K562 (cell line): ENCODE results near the gene TINAGL1. TPM values are rescaled to one million over a fixed set of nuclear protein-coding genes. Genes with fewer than 3 reads are reported as not detected.

Experiments
- ATAC-seq: fragments of 200-7000 bp; cut with Tn5 transposase; 3 replicates; pipeline ENCODE4 v1.9.1; 2020; ENCODE audit warnings: moderate library complexity
- BruUV-seq: library from RNA; stranded (reverse); fragments of 400-500 nt; replicated peaks from 2 replicates; lab custom pipeline; 2021; lab: Mats Ljungman, UMichigan
- CTCF ChIA-PET: fragments of 300-600 bp; formaldehyde crosslinking; extraction: SDS; loops from one replicate; lab custom pipeline; 2021; ENCODE audit warnings: low intra/inter-chr PET ratio; lab: Yijun Ruan, JAX
- POLR2A ChIA-PET: fragments of 300-600, 350-650 bp; sonication (Branson Sonifier 250); formaldehyde crosslinking; extraction: SDS; loops from one replicate; lab custom pipeline; 2021; ENCODE audit warnings: antibody characterized with exemption, inconsistent platforms; lab: Yijun Ruan, JAX
- DNase-seq, 4 experiments: peaks; one replicate each; pipeline versions ENCODE4 v3.0.0 to v3.0.0-alpha.2; 2011 to 2018; ENCODE audit warnings: low spot score in 3 of 4, mixed read lengths in 3 of 4; ENCODE audit errors: extremely low read depth in 1 of 4
- FAIRE-seq: peaks from 2 replicates; lab custom pipeline; 2011; peaks lifted over from hg19 to GRCh38; lab: Jason Lieb, UNC
- H2AFZ ChIP-seq: 2 replicates; pipeline ENCODE4 v1.6.0; 2011; ENCODE audit warnings: low read depth, low read length, control low read depth, inconsistent platforms
- H3K27ac ChIP-seq: fragments of 200-600 bp; 3 replicates; pipeline ENCODE4 v1.8.0; 2011; ENCODE audit warnings: low read depth, mild to moderate bottlenecking, control low read depth, inconsistent platforms, low read length, moderate library complexity, mixed read lengths; ENCODE audit errors: extremely low read depth
- H3K27me3 ChIP-seq, 2 experiments: fragments of 300-600 bp in 1 of 2; 2 replicates in 1 of 2; 3 replicates in 1 of 2; pipeline versions ENCODE4 v1.6.0 to v1.8.0; 2011; ENCODE audit warnings: inconsistent platforms in 2 of 2, low read length in 2 of 2, mild to moderate bottlenecking in 1 of 2, mixed read lengths in 1 of 2, moderate library complexity in 1 of 2; ENCODE audit not compliant: control insufficient read depth in 2 of 2, insufficient read depth in 2 of 2
- H3K36me3 ChIP-seq: fragments of 300-600 bp; 3 replicates; pipeline ENCODE4 v1.8.0; 2011; ENCODE audit warnings: mild to moderate bottlenecking, low read length, inconsistent platforms; ENCODE audit not compliant: control insufficient read depth, insufficient read depth
- H3K4me1 ChIP-seq, 2 experiments: fragments of 200-600 bp in 1 of 2; replicated peaks in 1 of 2; 2 replicates in 1 of 2; 3 replicates in 1 of 2; pipeline versions ENCODE4 v1.5.1 to v1.8.0; 2011; ENCODE audit warnings: inconsistent platforms in 2 of 2, low read length in 2 of 2, mild to moderate bottlenecking in 1 of 2, mixed read lengths in 1 of 2, moderate library complexity in 1 of 2; ENCODE audit not compliant: control insufficient read depth in 2 of 2, insufficient read depth in 2 of 2
- H3K4me2 ChIP-seq: 2 replicates; pipeline ENCODE4 v1.6.1; 2011; ENCODE audit warnings: low read length, control low read depth, inconsistent platforms, mixed read lengths; ENCODE audit not compliant: insufficient read depth
- H3K4me3 ChIP-seq: fragments of 200-600 bp; sonication (generic), shearing (Covaris generic); 2 replicates; pipeline ENCODE4 v1.5.1; 2016; ENCODE audit warnings: control low read depth, inconsistent platforms
- H3K79me2 ChIP-seq: fragments of 200-600 bp; 3 replicates; pipeline ENCODE4 v1.8.0; 2011; ENCODE audit warnings: low read length, inconsistent platforms; ENCODE audit not compliant: control insufficient read depth, insufficient read depth
- H3K9ac ChIP-seq, 2 experiments: 2 replicates each; pipeline versions ENCODE4 v1.6.0 to v1.6.1; 2011; ENCODE audit warnings: low read depth in 2 of 2, low read length in 2 of 2, control low read depth in 1 of 2, inconsistent platforms in 1 of 2, mild to moderate bottlenecking in 1 of 2, mixed read lengths in 1 of 2; ENCODE audit not compliant: insufficient read depth in 1 of 2
- H3K9me1 ChIP-seq: one replicate; pipeline ENCODE4 v1.6.0; 2011; ENCODE audit warnings: inconsistent platforms, mild to moderate bottlenecking, low read length, moderate library complexity; ENCODE audit not compliant: control insufficient read depth, insufficient read depth
- H3K9me3 ChIP-seq: replicated peaks from 2 replicates; pipeline ENCODE4 v1.5.1; 2011; ENCODE audit warnings: low read depth, low read length, inconsistent platforms; ENCODE audit not compliant: control insufficient read depth, insufficient read depth
- H4K20me1 ChIP-seq: replicated peaks from 2 replicates; pipeline ENCODE4 v1.6.1; 2011; ENCODE audit warnings: low read length, inconsistent platforms, mixed read lengths; ENCODE audit not compliant: control insufficient read depth, insufficient read depth
- BRD4 ChIP-seq: fragments of 200-600 bp; sonication (generic); IDR thresholded peaks from 2 replicates; pipeline ENCODE4 v1.6.1; 2017; ENCODE audit warnings: inconsistent platforms
- EGR1 ChIP-seq: fragments of 450-650 bp; conservative IDR thresholded peaks from 2 replicates; pipeline ENCODE4 v1.6.1; 2017; ENCODE audit warnings: mild to moderate bottlenecking
- HDAC1 ChIP-seq, 2 experiments: fragments of 450-650 bp; IDR thresholded peaks; 2 replicates each; pipeline ENCODE4 v1.6.1; 2016 to 2017; ENCODE audit warnings: inconsistent platforms in 1 of 2, mild to moderate bottlenecking in 1 of 2, moderate library complexity in 1 of 2
- POLR2G ChIP-seq: fragments of 200-400 bp; formaldehyde crosslinking; IDR thresholded peaks from 2 replicates; pipeline ENCODE4 v1.6.1; 2017; ENCODE audit warnings: low read depth, mild to moderate bottlenecking, antibody characterized with exemption, low read length, moderate library complexity
- SMARCC2 ChIP-seq: fragments of 450-650 bp; IDR thresholded peaks from 2 replicates; pipeline ENCODE4 v1.6.1; 2017; ENCODE audit warnings: antibody characterized with exemption, moderate library complexity, mild to moderate bottlenecking, low read depth
- SP1 ChIP-seq: sonication (generic); formaldehyde crosslinking; IDR thresholded peaks from 2 replicates; pipeline ENCODE4 v1.8.1; 2022; ENCODE audit warnings: mild to moderate bottlenecking, missing genetic modification reagents
- WHSC1 ChIP-seq: IDR thresholded peaks from one replicate; pipeline ENCODE4 v1.6.1; 2012; ENCODE audit warnings: low read length, control low read depth, inconsistent platforms
- ZNF212 ChIP-seq: fragments of 450-650 bp; formaldehyde crosslinking; IDR thresholded peaks from 2 replicates; pipeline ENCODE4 v1.4.0; 2020; ENCODE audit warnings: mild to moderate bottlenecking
- ZNF511 ChIP-seq: sonication (generic); formaldehyde crosslinking; IDR thresholded peaks from 2 replicates; pipeline ENCODE4 v1.8.0; 2022; ENCODE audit warnings: mild to moderate bottlenecking, missing genetic modification reagents
- WGBS: fragments of 100-300 bp; shearing (Covaris generic); methylation state at CpG from one replicate; pipeline ENCODE4 v1.1.6; 2016; ENCODE audit warnings: low coverage, mixed read lengths; ENCODE audit not compliant: insufficient coverage; ENCODE audit errors: missing lambda C conversion rate; 5-methylcytosine and 5-hydroxymethylcytosine counted together
- in situ Hi-C: fragments of 300-500 bp; cut with MboI; formaldehyde crosslinking; loops from 4 replicates; pipeline ENCODE4 v1.15.0; 2018; ENCODE audit warnings: inconsistent platforms, mixed read lengths
- intact Hi-C: fragments of 100-400 bp; cut with micrococcal nuclease; formaldehyde crosslinking; loops from 2 replicates; pipeline ENCODE4 v1.14.2; 2022
- polyA plus RNA-seq, 8 experiments: library from polyadenylated mRNA; depleted of rRNA in 4 of 8; stranded (reverse) in 5 of 8; unstranded in 3 of 8; fragments of >200 nt; fragmentation: Nextera tagmentation in 2 of 8; fragmentation: Illumina TruSeq in 1 of 8; extraction: Ambion mirVana in 2 of 8; extraction: Trizol in 1 of 8; gene quantifications; 2 replicates each; pipeline versions ENCODE4 v1.2.1 to v1.2.3, GENCODE V29; 2011 to 2014; ENCODE audit warnings: inconsistent platforms in 1 of 8, missing spikeins in 1 of 8
- total RNA-seq, 7 experiments: library from RNA; depleted of rRNA in 6 of 7; stranded (reverse); fragments of >200 nt in 6 of 7; fragmentation: Illumina TruSeq in 2 of 7; extraction: Trizol in 2 of 7; gene quantifications; 2 replicates each; pipeline versions ENCODE4 v1.2.1 to v1.2.3, GENCODE V29; 2011 to 2021; ENCODE audit warnings: low replicate concordance in 1 of 7
- TF ChIP-seq, protein P1 (sequence below): fragments of 200-800 bp; sonication (Bioruptor generic); IDR thresholded peaks from 2 replicates; pipeline ENCODE4 v1.6.1; 2016; ENCODE audit warnings: missing genetic modification characterization, missing compliant biosample characterization
- TF ChIP-seq, protein P2 (sequence below): fragments of 450-650 bp; formaldehyde crosslinking; IDR thresholded peaks from 2 replicates; pipeline ENCODE4 v1.4.0; 2020; ENCODE audit warnings: mild to moderate bottlenecking, mixed read lengths

Gene TINAGL1
- total and polyA plus RNA-seq, 9 of the 15 experiments (the other 6 are each of a cell fraction or from before 2014, with no cell fraction given), result 0.04 to 1.2 (median 0.07) TPM; not detected in 4

DNA sequence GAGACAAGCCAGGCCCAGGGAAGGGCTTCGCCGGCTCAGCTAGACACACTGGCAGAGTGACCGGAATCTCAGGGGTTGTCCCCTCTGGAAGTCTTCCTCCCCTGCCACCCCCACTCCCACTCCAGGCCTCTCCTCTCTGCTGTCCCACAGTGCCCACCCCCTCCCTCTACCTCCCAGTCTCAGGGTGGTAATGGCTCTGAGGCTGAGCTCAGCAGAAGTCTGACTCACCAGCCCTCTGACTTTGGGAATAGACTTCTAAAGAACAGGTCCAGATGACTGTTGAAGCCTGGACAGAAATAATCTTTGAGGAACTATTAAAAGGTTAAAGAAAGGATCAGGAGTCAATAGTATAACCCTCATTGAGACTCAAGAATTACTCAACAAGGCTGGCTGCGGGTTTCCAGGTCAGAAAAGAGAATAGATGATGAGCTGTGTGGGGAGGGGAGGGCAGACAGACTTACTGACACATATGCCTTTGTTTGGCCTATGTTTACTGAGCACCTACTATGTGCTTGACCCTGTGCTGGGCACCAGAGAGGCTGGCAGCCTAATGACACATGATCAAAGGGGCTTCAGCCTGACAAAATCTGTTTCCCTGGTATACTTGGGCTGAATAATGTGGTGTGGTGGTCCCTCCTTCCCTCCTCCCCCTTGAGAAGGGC lies 49.4 kb downstream of the TINAGL1 start (continued):
- TF ChIP-seq ZNF511 (CRISPR knock-in tag), result no peak
- no peak for TF ChIP-seq SMARCC2
- no peak for TF ChIP-seq WHSC1
- no peak for TF ChIP-seq SP1 (CRISPR knock-in tag)

DNA sequence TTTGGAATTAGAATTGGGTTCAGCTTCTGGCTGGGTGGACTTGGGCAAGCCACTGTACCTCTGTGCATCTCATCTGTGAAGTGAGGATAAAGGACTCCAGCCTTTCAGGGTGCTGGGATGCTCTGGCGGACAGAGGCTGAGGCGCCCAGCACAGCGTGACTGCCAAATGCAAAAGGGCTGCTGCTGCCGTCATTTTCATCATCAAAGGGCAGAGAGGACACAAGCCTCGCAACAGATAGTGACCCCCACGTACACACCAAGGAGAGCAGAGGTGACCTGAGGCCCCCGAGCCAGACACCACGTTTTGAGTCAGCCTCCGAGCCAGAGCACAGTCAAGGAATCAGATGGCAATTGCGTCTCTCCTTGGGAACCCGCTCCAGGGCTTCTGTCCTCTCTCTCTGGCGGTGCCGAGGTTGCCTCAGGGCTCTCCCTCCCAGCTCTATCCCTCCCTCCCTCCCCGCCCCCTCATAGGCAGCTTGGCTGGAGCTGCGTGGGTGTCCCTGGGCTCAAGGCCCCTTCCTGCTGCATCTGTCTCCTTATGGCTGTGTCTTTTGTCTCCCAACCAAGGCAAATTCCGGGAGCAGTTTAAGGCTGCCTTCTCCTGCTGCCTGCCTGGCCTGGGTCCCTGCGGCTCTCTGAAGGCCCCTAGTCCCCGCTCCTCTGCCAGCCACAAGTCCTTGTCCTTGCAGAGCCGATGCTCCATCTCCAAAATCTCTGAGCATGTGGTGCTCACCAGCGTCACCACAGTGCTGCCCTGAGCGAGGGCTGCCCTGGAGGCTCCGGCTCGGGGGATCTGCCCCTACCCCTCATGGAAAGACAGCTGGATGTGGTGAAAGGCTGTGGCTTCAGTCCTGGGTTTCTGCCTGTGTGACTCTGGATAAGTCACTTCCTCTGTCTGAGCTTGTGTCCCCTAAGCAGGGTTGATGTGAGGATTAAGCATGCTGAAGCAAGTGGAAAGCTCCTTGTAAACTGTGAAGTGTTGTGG lies 50.2 kb downstream of the TINAGL1 start:
- no peak overlapping the region for H2AFZ ChIP-seq
- in situ Hi-C loops (no loop called here), intact Hi-C loops (no loop called here)
- no peaks in the 10 kb centered on the region for H3K79me2 ChIP-seq
- FAIRE-seq, result peak; percentile 23
- peak overlapping the region in 1 of 2 experiments; percentile 11; a peak in 1 of 4 replicates for H3K9ac ChIP-seq
- no TSS peak for BruUV-seq
- POLR2A ChIA-PET, result interaction anchor here (0.6 to 6.4 kb wide), 3 partner anchors 12 to 51 kb away, joined by 3 to 47 read pairs (median 4); partner anchors contain the start of gene PEF1
- H3K36me3 ChIP-seq, result peaks cover 34% of the 10 kb centered on the region; the same call in 2 of the 3 replicates
- H3K9me1 ChIP-seq, result no peaks in the 10 kb centered on the region
- peak; percentile 37 for ATAC-seq
- peaks cover 0 to 15% of the 10 kb centered on the region in 2 experiments; a peak in 3 of 5 replicates for H3K4me1 ChIP-seq
- no peaks in the 10 kb centered on the region for H3K27me3 ChIP-seq
- H3K27ac ChIP-seq, result no peak overlapping the region
- H3K4me3 ChIP-seq, result no peak overlapping the region
- no peaks in the 10 kb centered on the region for H3K9me3 ChIP-seq
- CTCF ChIA-PET, result no interaction called here
- no peak overlapping the region for H3K4me2 ChIP-seq
- DNase-seq, result peak in 3 of 4 experiments; percentile 32 to 46 (median 46)
- 53% methylated on average over 20 of the region's 23 CpGs for WGBS
- H4K20me1 ChIP-seq, result peaks cover 6% of the 10 kb centered on the region; the same call in 1 of the 2 replicates
- TF ChIP-seq, protein P1, sequence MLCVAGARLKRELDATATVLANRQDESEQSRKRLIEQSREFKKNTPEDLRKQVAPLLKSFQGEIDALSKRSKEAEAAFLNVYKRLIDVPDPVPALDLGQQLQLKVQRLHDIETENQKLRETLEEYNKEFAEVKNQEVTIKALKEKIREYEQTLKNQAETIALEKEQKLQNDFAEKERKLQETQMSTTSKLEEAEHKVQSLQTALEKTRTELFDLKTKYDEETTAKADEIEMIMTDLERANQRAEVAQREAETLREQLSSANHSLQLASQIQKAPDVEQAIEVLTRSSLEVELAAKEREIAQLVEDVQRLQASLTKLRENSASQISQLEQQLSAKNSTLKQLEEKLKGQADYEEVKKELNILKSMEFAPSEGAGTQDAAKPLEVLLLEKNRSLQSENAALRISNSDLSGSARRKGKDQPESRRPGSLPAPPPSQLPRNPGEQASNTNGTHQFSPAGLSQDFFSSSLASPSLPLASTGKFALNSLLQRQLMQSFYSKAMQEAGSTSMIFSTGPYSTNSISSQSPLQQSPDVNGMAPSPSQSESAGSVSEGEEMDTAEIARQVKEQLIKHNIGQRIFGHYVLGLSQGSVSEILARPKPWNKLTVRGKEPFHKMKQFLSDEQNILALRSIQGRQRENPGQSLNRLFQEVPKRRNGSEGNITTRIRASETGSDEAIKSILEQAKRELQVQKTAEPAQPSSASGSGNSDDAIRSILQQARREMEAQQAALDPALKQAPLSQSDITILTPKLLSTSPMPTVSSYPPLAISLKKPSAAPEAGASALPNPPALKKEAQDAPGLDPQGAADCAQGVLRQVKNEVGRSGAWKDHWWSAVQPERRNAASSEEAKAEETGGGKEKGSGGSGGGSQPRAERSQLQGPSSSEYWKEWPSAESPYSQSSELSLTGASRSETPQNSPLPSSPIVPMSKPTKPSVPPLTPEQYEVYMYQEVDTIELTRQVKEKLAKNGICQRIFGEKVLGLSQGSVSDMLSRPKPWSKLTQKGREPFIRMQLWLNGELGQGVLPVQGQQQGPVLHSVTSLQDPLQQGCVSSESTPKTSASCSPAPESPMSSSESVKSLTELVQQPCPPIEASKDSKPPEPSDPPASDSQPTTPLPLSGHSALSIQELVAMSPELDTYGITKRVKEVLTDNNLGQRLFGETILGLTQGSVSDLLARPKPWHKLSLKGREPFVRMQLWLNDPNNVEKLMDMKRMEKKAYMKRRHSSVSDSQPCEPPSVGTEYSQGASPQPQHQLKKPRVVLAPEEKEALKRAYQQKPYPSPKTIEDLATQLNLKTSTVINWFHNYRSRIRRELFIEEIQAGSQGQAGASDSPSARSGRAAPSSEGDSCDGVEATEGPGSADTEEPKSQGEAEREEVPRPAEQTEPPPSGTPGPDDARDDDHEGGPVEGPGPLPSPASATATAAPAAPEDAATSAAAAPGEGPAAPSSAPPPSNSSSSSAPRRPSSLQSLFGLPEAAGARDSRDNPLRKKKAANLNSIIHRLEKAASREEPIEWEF (CRISPR knock-in tag), result no peak
- TF ChIP-seq HDAC1 (IDR thresholded peaks at IDR 0.05), result no peak
- no peak for TF ChIP-seq ZNF212
- peak; percentile 80 for TF ChIP-seq EGR1
- TF ChIP-seq POLR2G, result peak; percentile 16; the same call in 1 of the 2 replicates
- TF ChIP-seq, protein P2, sequence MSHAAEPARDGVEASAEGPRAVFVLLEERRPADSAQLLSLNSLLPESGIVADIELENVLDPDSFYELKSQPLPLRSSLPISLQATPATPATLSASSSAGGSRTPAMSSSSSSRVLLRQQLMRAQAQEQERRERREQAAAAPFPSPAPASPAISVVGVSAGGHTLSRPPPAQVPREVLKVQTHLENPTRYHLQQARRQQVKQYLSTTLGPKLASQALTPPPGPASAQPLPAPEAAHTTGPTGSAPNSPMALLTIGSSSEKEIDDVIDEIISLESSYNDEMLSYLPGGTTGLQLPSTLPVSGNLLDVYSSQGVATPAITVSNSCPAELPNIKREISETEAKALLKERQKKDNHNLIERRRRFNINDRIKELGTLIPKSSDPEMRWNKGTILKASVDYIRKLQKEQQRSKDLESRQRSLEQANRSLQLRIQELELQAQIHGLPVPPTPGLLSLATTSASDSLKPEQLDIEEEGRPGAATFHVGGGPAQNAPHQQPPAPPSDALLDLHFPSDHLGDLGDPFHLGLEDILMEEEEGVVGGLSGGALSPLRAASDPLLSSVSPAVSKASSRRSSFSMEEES, result no peak
- TF ChIP-seq BRD4, result no peak
